Activated naive CD8-positive, alpha-beta T cell treated with anti-CD3 and anti-CD28 coated beads, Interleukin-2, amount 50 U/mL, for 24 hours (primary cell): Measurements from ENCODE around the gene DYNLT1.
"Not testable (repeated sequence)": the region's sequence is repeated elsewhere in the genome, so short reads cannot be mapped to it uniquely, and the experiment has no call there.

Experiments used
- ATAC-seq: fragments of 150-1000 bp; cut with Tn5 transposase; one replicate; pipeline ENCODE4 v1.10.0; 2021
- DNase-seq: peaks from one replicate; pipeline ENCODE4 v3.0.0; 2021
- H3K27ac Mint-ChIP-seq: one replicate; pipeline ENCODE4 v1.8.0; 2021; ENCODE audit warnings: mild to moderate bottlenecking, mixed read lengths
- H3K27me3 Mint-ChIP-seq: one replicate; pipeline ENCODE4 v1.8.0; 2021; ENCODE audit warnings: mixed read lengths
- H3K36me3 Mint-ChIP-seq: one replicate; pipeline ENCODE4 v1.8.0; 2021; ENCODE audit warnings: low read depth, mixed read lengths
- H3K4me1 Mint-ChIP-seq: one replicate; pipeline ENCODE4 v1.8.0; 2021; ENCODE audit warnings: mixed read lengths
- H3K4me3 Mint-ChIP-seq: one replicate; pipeline ENCODE4 v1.8.0; 2021; ENCODE audit warnings: mild to moderate bottlenecking, moderate library complexity, mixed read lengths
- H3K9me3 Mint-ChIP-seq: one replicate; pipeline ENCODE4 v1.8.0; 2021; ENCODE audit warnings: mixed read lengths

Gene DYNLT1

DNA sequence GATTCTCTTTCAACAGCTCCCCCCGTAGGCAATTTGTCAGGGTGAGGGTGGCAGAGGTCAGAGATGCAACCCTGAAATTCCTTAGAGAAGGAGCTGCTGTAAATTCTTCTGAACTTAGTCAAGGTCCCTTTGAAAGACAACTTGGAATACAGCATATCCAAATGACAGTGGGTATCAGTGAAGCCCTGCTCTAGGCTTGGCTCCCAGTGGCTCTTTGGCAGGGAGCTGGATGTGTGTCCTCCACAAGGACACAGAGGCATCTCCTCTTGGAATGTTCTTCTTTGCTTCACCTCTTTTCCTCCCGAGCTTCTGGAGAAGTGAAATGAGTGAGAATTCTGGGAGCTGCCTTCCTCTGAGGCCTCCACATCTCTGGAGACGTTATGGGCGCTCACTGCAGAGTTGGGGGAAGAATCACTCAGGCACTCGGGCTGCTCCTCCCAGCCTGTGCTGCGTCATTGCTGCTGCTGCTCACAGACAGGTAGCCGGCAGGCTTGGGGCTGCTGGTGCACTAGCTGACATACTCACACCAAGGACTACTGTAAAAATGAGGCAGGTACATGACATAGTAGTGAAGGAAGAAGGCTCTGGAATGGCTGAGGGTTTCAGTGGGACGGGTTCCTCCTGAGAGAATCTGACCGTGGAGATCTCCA, 34.1 kb downstream of the DYNLT1 start:
- H3K36me3 Mint-ChIP-seq = peaks cover 58% of the 10 kb centered on the region
- DNase-seq (no peak), ATAC-seq (no peak)
- no peaks in the 10 kb centered on the region for H3K4me1 Mint-ChIP-seq
- H3K27ac Mint-ChIP-seq = no peak overlapping the region
- no peaks in the 10 kb centered on the region for H3K9me3 Mint-ChIP-seq
- no peaks in the 10 kb centered on the region for H3K27me3 Mint-ChIP-seq
- no peak overlapping the region for H3K4me3 Mint-ChIP-seq

- no peak for ATAC-seq
- Mint-ChIP-seq H3K4me3 (no peak overlapping the region), H3K4me1 (no peaks in the 10 kb centered on the region), H3K36me3 (peaks cover 53% of the 10 kb centered on the region), H3K27me3 (no peaks in the 10 kb centered on the region), H3K27ac (no peak overlapping the region), H3K9me3 (no peaks in the 10 kb centered on the region)
- DNase-seq = no peak
These were observed 34.9 kb downstream of the DYNLT1 start for GRCh38 chr6:158609455-158610155.

- Mint-ChIP-seq H3K4me1 (no peaks in the 10 kb centered on the region), H3K9me3 (no peaks in the 10 kb centered on the region), H3K36me3 (peaks cover 47% of the 10 kb centered on the region), H3K27me3 (no peaks in the 10 kb centered on the region), H3K27ac (no peak overlapping the region), H3K4me3 (no peak overlapping the region)
- no peak for DNase-seq
- no peak for ATAC-seq
These were observed 36.3 kb downstream of the DYNLT1 start for GRCh38 chr6:158608221-158608620.

DNA sequence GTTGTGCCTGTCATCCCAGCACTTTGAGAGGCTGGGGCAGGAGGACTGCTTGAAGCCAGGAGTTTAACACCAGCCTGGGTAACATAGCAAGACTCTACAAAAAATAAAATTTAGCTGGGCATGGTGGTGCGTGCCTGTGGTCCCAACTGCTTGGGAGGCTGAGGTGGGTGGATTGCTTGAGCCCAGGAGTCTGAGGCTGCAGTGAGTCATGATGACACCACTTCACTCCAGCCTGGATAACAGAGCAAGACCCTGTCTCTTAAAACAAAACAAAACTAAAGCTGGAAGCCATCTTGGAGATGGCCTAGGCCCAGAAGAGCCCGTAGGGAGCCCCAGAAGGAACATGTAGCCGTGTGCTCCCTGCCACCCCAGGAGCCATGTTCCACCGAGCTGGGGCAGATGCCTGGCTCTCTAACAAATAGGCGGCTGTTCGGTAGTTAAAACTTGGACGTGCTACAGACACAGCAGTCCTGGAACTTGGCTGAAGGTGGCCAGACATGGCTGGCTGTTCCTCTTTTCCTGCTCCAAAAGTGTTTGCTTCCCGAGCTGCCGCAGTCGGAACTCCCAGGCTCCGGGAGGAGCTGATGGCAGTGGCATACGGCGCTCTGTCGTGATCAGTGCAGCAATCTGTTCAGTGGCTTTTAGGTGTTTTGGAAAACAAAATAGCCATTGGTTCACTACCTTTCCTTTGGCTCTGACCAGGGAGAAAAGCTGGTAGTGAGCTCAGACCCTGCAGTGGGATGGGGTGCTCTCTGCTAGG, 37.0 kb downstream of the DYNLT1 start:
- H3K36me3 Mint-ChIP-seq = peaks cover 46% of the 10 kb centered on the region
- H3K27me3 Mint-ChIP-seq = no peaks in the 10 kb centered on the region
- DNase-seq (no peak), ATAC-seq (no peak)
- H3K4me1 Mint-ChIP-seq = no peaks in the 10 kb centered on the region
- no peak overlapping the region for H3K27ac Mint-ChIP-seq
- H3K4me3 Mint-ChIP-seq = no peak overlapping the region
- H3K9me3 Mint-ChIP-seq = no peaks in the 10 kb centered on the region

GRCh38 chr6:158606935-158607334, 37.6 kb downstream of the DYNLT1 start:
- DNase-seq (no peak), ATAC-seq (no peak)
- H3K9me3 Mint-ChIP-seq = no peaks in the 10 kb centered on the region
- H3K4me1 Mint-ChIP-seq = no peaks in the 10 kb centered on the region
- H3K36me3 Mint-ChIP-seq = peaks cover 41% of the 10 kb centered on the region
- no peak overlapping the region for H3K27ac Mint-ChIP-seq
- H3K4me3 Mint-ChIP-seq = no peak overlapping the region
- H3K27me3 Mint-ChIP-seq = no peaks in the 10 kb centered on the region

GRCh38 chr6:158606011-158606410, 38.5 kb downstream of the DYNLT1 start:
- peaks cover 35% of the 10 kb centered on the region for H3K36me3 Mint-ChIP-seq
- not testable (repeated sequence) for H3K27ac Mint-ChIP-seq

DNA sequence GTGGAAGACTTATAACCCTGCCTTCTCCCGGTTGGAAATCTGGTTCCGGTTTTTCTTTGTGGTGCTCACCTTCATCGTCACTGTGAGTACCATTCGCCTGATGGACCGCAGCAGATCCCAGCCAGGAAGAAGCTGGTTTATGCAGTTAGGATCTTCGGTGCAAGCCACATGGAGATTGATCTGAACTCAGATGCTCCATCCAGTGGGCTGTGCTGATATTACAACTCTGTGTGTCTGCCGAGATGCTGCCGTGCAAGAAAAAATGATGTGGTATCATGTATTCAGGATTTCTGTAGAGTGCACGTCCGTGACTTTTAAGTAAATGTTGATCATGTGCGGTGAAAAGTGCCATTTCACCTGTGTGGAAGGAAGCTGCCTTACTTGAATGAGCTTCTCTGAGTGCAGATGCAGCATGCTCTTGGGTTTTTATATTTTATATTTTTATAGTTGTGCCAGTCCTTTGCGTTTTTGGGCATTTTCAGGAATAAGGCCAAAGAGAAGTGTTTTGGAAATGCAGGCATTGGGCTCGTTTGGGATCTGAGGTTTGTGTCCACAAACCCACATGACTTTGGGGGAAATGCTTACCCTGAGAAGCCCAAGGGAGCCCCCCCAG, 39.2 kb downstream of the DYNLT1 start:
- no peak for ATAC-seq
- Mint-ChIP-seq H3K27me3 (no peaks in the 10 kb centered on the region), H3K9me3 (no peaks in the 10 kb centered on the region), H3K36me3 (peaks cover 32% of the 10 kb centered on the region), H3K27ac (peak overlapping the region; percentile 42), H3K4me1 (no peaks in the 10 kb centered on the region), H3K4me3 (no peak overlapping the region)
- peak; percentile 60 for DNase-seq

More at GRCh38 chr6:158606011-158606410, 38.5 kb downstream of the DYNLT1 start:
- not testable (repeated sequence) for DNase-seq, H3K9me3 Mint-ChIP-seq, ATAC-seq, H3K27me3 Mint-ChIP-seq, H3K4me1 Mint-ChIP-seq, H3K4me3 Mint-ChIP-seq

DNA sequence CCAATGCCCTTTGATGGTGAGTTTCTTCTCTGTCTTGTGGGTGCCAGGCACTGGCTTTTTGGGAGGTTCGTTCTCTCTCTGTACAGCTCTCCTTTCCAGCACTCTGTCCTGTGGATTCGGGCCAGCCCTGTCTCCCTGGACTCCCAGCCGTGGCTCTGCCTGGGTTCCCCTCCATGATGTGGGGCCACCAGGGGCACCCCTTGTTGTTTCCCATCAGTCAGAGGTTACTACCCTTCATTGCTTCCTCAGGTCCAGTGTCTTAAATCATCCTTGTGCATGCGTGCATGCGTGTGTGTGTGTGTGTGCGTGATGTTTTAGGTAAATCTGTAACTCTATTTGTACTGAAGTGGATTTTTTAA, 40.5 kb downstream of the DYNLT1 start:
- H3K4me1 Mint-ChIP-seq = no peaks in the 10 kb centered on the region
- H3K36me3 Mint-ChIP-seq = peaks cover 26% of the 10 kb centered on the region
- H3K27me3 Mint-ChIP-seq = no peaks in the 10 kb centered on the region
- no peak overlapping the region for H3K27ac Mint-ChIP-seq
- ATAC-seq = no peak
- no peaks in the 10 kb centered on the region for H3K9me3 Mint-ChIP-seq
- DNase-seq = no peak
- no peak overlapping the region for H3K4me3 Mint-ChIP-seq

GRCh38 chr6:158603261-158604047, 41.1 kb downstream of the DYNLT1 start:
- DNase-seq (no peak), ATAC-seq (no peak)
- no peaks in the 10 kb centered on the region for H3K9me3 Mint-ChIP-seq
- H3K27ac Mint-ChIP-seq = no peak overlapping the region
- H3K4me1 Mint-ChIP-seq = no peaks in the 10 kb centered on the region
- H3K36me3 Mint-ChIP-seq = peaks cover 25% of the 10 kb centered on the region
- H3K27me3 Mint-ChIP-seq = no peaks in the 10 kb centered on the region
- H3K4me3 Mint-ChIP-seq = no peak overlapping the region

- Mint-ChIP-seq H3K9me3 (no peaks in the 10 kb centered on the region), H3K27ac (no peak overlapping the region), H3K4me1 (peaks cover 5% of the 10 kb centered on the region), H3K4me3 (no peak overlapping the region), H3K27me3 (no peaks in the 10 kb centered on the region), H3K36me3 (peaks cover 34% of the 10 kb centered on the region)
- DNase-seq (no peak), ATAC-seq (no peak)
These were observed 44.9 kb downstream of the DYNLT1 start for GRCh38 chr6:158599635-158600034.

- no peaks in the 10 kb centered on the region for H3K9me3 Mint-ChIP-seq
- H3K27me3 Mint-ChIP-seq = no peaks in the 10 kb centered on the region
- peaks cover 5% of the 10 kb centered on the region for H3K4me1 Mint-ChIP-seq
- ATAC-seq (no peak), DNase-seq (no peak)
- H3K27ac Mint-ChIP-seq = peak overlapping the region; percentile 23
- peaks cover 34% of the 10 kb centered on the region for H3K36me3 Mint-ChIP-seq
- H3K4me3 Mint-ChIP-seq = no peak overlapping the region
These were observed 47.0 kb downstream of the DYNLT1 start for GRCh38 chr6:158597565-158597964.

DNA sequence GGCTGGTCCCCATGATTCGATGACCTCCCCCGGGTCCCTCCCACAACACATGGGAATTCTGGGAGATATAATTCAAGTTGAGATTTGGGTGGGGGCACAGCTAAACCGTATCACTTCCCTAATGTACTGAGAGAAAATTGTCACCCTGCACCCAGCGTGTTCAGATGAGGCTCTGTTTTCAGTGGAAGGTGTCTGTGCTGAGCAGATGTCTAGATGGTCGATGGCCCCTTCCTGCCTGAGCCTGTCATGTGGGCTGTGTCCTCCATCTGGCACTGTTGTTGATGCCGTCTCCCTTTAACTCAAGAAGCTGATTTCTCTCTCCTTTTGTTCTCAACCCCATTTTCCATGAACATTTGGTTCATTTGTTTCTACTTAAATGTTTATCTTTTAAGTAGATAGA, 47.7 kb downstream of the DYNLT1 start:
- no peaks in the 10 kb centered on the region for H3K9me3 Mint-ChIP-seq
- peaks cover 5% of the 10 kb centered on the region for H3K4me1 Mint-ChIP-seq
- ATAC-seq (no peak), DNase-seq (no peak)
- H3K4me3 Mint-ChIP-seq = no peak overlapping the region
- H3K27me3 Mint-ChIP-seq = no peaks in the 10 kb centered on the region
- no peak overlapping the region for H3K27ac Mint-ChIP-seq
- H3K36me3 Mint-ChIP-seq = peaks cover 36% of the 10 kb centered on the region

DNA sequence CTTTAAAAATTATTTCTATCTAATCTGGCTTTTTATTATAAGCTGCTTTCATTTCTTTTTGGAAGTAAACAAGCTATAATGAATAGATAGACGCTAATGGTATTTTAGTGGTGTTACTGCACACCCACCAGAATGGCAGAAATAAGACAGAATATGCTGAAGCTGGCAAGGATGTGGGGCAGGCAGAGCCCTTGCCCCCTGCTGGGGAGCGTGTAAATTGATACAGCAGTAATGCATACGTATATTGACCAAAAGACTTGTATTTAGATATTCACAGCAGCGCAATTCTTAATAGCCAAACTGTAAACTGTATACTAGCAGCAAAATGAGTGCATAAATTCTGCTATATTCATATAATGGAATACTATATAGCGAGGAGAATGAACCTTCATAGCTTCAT, 49.3 kb downstream of the DYNLT1 start:
- Mint-ChIP-seq H3K9me3 (no peaks in the 10 kb centered on the region), H3K27ac (no peak overlapping the region), H3K4me3 (no peak overlapping the region), H3K36me3 (peaks cover 48% of the 10 kb centered on the region), H3K4me1 (peaks cover 5% of the 10 kb centered on the region), H3K27me3 (no peaks in the 10 kb centered on the region)
- no peak for DNase-seq
- ATAC-seq = no peak

- Mint-ChIP-seq H3K27ac (no peak overlapping the region), H3K36me3 (peaks cover 58% of the 10 kb centered on the region), H3K27me3 (no peaks in the 10 kb centered on the region), H3K4me1 (peaks cover 5% of the 10 kb centered on the region), H3K9me3 (no peaks in the 10 kb centered on the region), H3K4me3 (no peak overlapping the region)
- no peak for ATAC-seq
- DNase-seq = no peak
These were observed 50.9 kb downstream of the DYNLT1 start for GRCh38 chr6:158593670-158594069.
